Measurements from ENCODE around the gene NPEPPS. TPM values are rescaled to one million over a fixed set of nuclear protein-coding genes. Genes with fewer than 3 reads are reported as not detected.

Gene NPEPPS
- total RNA-seq, 4 donors from 2014 or later = 119 to 237 (median 170) TPM

DNA sequence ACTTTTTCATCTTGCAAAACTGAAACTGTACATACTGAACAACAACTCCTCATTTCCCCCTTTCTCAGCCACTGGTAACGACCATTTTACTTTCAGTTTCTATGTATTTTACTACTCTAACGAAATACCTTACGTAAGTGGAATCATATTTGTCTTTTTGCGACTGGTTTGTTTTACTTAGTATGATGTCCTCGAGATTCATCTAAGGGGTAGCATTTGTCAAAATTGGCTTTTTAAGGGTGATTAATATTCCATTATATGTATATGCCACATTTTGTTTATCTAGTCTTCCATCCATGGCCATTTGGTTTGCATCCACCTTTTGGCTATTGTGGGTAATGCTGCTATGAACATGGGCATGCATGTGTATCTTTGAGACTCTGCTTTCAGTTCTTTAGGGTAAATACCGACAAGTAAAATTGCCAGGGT lies 129.2 kb downstream of the NPEPPS start:
- in situ Hi-C loops (cut with MboI; ENCODE audit: low pct_ligation_motif_present in 1 of 4, low pct_unique_long_range_greater_than_20kb in 1 of 4, low sequenced_read_pairs in 3 of 4) (no loop called here), intact Hi-C loops (cut with DNase I; ENCODE audit: low total_unique reads) (no loop called here)
- Histone ChIP-seq H3K27ac (peak overlapping the region; percentile 55 to 69 (median 61)), H3K9me3 (no peaks in the 10 kb centered on the region), H3K36me3 (peaks cover 0 to 78% (median 37%) of the 10 kb centered on the region in 4 donors), H3K4me3 (peak overlapping the region in 1 of 4 donors; percentile 13), H3K4me1 (peaks cover 2 to 23% (median 8%) of the 10 kb centered on the region in 4 donors), H3K27me3 (no peaks in the 10 kb centered on the region)
- DNase-seq = no peak
- 3 to 18% methylated on average over 5 to 6 of the region's 6 CpGs for WGBS, 2 donors (ENCODE audit: low coverage in 1 of 2)
- TF ChIP-seq POLR2AphosphoS5 (IDR thresholded peaks at IDR 0.05) (peak in 1 of 3 donors; percentile 10), EP300 (IDR thresholded peaks at IDR 0.05; ENCODE audit: low read depth) (no peak)
- TF ChIP-seq, protein P1, sequence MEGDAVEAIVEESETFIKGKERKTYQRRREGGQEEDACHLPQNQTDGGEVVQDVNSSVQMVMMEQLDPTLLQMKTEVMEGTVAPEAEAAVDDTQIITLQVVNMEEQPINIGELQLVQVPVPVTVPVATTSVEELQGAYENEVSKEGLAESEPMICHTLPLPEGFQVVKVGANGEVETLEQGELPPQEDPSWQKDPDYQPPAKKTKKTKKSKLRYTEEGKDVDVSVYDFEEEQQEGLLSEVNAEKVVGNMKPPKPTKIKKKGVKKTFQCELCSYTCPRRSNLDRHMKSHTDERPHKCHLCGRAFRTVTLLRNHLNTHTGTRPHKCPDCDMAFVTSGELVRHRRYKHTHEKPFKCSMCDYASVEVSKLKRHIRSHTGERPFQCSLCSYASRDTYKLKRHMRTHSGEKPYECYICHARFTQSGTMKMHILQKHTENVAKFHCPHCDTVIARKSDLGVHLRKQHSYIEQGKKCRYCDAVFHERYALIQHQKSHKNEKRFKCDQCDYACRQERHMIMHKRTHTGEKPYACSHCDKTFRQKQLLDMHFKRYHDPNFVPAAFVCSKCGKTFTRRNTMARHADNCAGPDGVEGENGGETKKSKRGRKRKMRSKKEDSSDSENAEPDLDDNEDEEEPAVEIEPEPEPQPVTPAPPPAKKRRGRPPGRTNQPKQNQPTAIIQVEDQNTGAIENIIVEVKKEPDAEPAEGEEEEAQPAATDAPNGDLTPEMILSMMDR (IDR thresholded peaks at IDR 0.05) = peak in 2 of 5 experiments; percentile 34 to 37

DNA sequence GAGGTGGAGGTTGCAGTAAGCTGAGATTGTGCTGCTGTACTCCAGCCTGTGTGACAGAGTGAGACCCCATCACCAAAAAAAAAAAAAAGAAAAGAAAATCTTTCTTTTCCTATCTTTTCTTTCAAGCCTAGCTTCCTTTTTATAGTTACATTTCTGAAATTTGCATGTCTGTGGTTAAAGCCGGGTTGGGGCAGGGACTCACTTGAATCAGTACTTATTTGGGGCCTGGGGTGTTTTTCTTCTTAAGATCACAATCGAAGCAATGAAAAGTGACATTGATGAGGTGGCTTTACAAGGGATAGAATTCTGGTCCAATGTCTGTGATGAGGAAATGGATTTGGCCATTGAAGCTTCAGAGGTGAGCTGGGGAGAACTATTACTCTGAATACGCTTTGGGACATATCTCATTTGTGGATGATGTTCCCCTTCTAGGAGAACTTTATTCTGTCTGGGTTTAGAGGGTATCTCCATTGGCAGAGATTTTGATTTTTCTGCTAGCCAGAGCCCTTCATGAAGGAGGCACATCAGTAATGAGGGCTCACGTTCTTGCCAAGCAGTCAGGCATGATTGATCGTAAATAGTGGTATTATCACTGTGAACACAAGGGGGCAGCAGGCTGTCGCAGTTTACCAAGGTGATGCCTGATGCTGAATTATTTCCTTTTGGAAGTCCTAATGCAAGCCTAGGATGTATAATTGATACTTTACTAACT lies 133.2 kb downstream of the NPEPPS start:
- in situ Hi-C loops (cut with MboI; ENCODE audit: low pct_ligation_motif_present in 1 of 4, low pct_unique_long_range_greater_than_20kb in 1 of 4, low sequenced_read_pairs in 3 of 4) (no loop called here), intact Hi-C loops (cut with DNase I; ENCODE audit: low total_unique reads) (no loop called here)
- peak; percentile 60 for DNase-seq
- 37 to 41% methylated on average over 4 to 6 of the region's 6 CpGs for WGBS, 2 donors (ENCODE audit: low coverage in 1 of 2)
- H3K9me3 ChIP-seq = no peaks in the 10 kb centered on the region
- H3K4me1 ChIP-seq = peaks cover 0 to 20% (median 8%) of the 10 kb centered on the region in 4 donors
- H3K27ac ChIP-seq = peak overlapping the region in 1 of 4 donors; percentile 3
- TF ChIP-seq POLR2A (IDR thresholded peaks at IDR 0.05) = no peak
- TF ChIP-seq, protein P1 (IDR thresholded peaks at IDR 0.05) = peak; percentile 64 to 71 (median 68)
- peaks cover 0 to 79% (median 37%) of the 10 kb centered on the region in 4 donors for H3K36me3 ChIP-seq
- no peaks in the 10 kb centered on the region for H3K27me3 ChIP-seq
- no peak overlapping the region for H3K4me3 ChIP-seq

DNA sequence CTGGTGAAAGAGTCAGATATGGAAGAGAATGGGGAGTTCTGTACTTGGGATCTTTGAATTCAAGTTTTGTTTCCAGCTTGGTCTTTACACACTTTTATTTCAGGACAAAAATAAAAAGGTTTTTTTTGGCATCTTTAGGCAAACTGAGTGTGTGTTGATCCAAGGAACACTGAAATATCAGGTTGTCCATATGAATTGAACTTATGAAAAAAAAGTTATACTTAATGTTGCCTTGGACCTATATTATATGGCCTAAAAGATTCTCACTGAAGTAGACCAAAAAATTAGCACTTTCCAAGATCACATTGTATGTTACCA lies 133.7 kb downstream of the NPEPPS start:
- peaks cover 0 to 79% (median 38%) of the 10 kb centered on the region in 4 donors for H3K36me3 ChIP-seq
- H3K4me3 ChIP-seq = no peak overlapping the region
- H3K9me3 ChIP-seq = no peaks in the 10 kb centered on the region
- no peak overlapping the region for H3K27ac ChIP-seq
- in situ Hi-C loops (cut with MboI; ENCODE audit: low pct_ligation_motif_present in 1 of 4, low pct_unique_long_range_greater_than_20kb in 1 of 4, low sequenced_read_pairs in 3 of 4) = no loop called here
- TF ChIP-seq POLR2A (IDR thresholded peaks at IDR 0.05) = no peak
- no peak for TF ChIP-seq EP300 (IDR thresholded peaks at IDR 0.05; ENCODE audit: low read depth)
- no peak for TF ChIP-seq POLR2AphosphoS5 (IDR thresholded peaks at IDR 0.05)
- TF ChIP-seq, protein P1 (IDR thresholded peaks at IDR 0.05) = no peak
- peaks cover 0 to 14% (median 4%) of the 10 kb centered on the region in 4 donors for H3K4me1 ChIP-seq
- intact Hi-C loops (cut with DNase I; ENCODE audit: low total_unique reads) = no loop called here
- DNase-seq = no peak
- H3K27me3 ChIP-seq = no peaks in the 10 kb centered on the region

DNA sequence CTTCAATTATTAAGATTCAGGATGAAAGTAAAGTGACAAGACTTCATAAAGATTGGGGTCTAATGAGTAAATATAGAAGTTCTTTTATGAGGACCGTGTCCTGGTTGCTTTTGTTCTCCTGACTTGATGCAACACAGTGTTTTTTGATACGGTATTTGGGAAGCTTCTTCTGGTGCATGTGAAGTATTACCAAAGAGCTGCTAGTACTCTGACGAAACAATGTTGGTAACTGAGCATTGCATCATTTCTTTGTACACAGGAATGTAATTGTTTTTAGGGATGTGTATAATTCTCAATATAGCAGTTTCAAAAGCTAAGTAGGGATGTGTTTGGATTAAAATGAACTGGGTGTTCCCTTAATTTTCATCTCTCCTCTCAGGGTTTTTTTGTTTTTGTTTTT lies 134.7 kb downstream of the NPEPPS start:
- in situ Hi-C loops (cut with MboI; ENCODE audit: low pct_ligation_motif_present in 1 of 4, low pct_unique_long_range_greater_than_20kb in 1 of 4, low sequenced_read_pairs in 3 of 4) = no loop called here
- DNase-seq = no peak
- Histone ChIP-seq H3K36me3 (peaks cover 0 to 83% (median 45%) of the 10 kb centered on the region in 4 donors), H3K9me3 (no peaks in the 10 kb centered on the region), H3K27me3 (no peaks in the 10 kb centered on the region), H3K27ac (no peak overlapping the region), H3K4me3 (no peak overlapping the region), H3K4me1 (peaks cover 0 to 4% (median 0%) of the 10 kb centered on the region in 4 donors)
- no peak for TF ChIP-seq POLR2AphosphoS5 (IDR thresholded peaks at IDR 0.05)
- TF ChIP-seq, protein P1 (IDR thresholded peaks at IDR 0.05) = no peak
- WGBS, 2 donors (ENCODE audit: low coverage in 1 of 2) = 75 to 77% methylated on average over 3 of the region's 3 CpGs
- intact Hi-C loops (cut with DNase I; ENCODE audit: low total_unique reads) = no loop called here
